GM19239 (cell line): ENCODE data around the gene HECTD4.
A peak's percentile ranks its signal among the peaks of the same experiment; 100 is the strongest.
"Not testable (repeated sequence)": the region's sequence is repeated elsewhere in the genome, so short reads cannot be mapped to it uniquely, and the experiment has no call there.

Experiments used
- DNase-seq: peaks from one replicate; pipeline ENCODE4 v3.0.0; 2011; ENCODE audit warnings: low spot score; ENCODE audit not compliant: insufficient read length
- FAIRE-seq: peaks from 2 replicates; lab custom pipeline; 2011; peaks lifted over from hg19 to GRCh38; lab: Jason Lieb, UNC

The HECTD4 gene

DNA sequence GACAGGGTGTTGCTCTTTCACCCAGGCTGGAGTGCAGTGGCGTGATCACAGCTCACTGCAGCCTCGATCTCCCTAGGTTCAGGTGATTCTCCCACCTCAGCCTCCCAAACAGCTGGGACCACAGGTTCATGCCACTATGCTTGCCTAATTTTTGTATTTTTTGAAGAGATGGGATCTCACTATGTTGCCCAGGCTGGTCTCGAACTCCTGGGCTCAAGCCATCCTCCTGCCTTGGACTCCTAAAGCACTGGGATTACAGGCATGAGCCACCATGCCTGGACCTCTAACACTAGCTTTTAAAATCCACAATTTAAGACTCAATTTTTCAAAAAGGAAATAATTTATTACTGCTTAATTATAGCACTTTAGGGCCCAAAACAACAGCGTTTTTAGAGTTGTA, 149.0 kb downstream of the HECTD4 start:
- FAIRE-seq (no peak), DNase-seq (no peak)

DNA sequence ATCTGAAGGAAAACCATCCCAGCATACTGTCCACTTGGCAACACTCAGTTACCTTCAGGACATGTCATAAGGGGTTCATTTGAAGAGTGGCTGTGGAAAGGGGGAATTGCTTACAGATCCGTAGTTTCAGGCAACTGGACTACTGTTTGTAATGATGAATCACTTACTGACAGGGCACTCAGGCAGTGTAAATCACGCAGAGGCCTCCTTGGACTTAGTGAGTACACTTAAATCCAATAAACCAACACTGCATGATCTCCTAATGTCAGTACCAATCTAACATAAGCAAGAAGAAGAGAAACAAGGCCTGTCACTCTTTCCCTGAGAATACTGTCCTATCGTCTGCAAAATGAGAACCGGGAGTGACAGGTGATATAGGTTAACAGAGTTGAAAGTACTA, 152.1 kb downstream of the HECTD4 start:
- no peak for FAIRE-seq
- DNase-seq = no peak

DNA sequence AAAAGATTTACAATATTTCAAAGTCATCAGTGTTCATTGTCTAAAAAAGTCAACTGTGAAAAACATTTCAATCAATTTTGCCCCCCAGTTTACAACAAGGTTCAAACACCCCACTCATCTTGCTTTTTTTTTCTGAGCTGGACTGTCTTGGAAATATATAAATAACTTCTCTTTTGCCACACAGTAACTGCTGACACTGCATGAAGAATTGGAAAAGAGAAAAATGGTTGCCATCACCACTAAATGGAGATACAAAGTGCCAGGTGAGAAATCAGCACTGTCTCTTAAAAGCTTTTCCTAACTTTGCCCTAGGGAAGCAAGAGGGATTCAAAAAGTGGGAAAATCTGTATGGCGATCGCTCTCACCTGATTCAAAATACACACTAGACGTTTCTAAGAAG, 155.5 kb downstream of the HECTD4 start:
- DNase-seq = no peak
- FAIRE-seq = no peak

DNA sequence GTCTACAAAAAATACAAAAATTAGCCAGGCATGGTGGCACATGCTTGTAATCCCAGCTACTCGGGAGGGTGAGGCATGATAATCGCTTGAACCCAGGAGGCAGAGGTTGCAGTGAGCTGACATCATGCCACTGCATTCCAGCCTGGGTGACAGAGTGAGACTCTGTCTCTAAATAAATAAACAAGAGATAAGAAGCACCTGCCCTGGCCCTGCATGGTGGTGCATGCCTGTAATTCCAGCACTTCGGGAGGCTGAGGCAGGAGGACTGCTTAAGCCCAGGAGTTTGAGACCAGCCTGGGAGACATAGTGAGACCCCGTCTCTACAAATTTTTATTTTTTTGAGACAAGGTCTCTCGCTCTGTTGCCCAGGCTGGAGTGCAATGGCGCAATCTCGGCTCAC, 161.6 kb downstream of the HECTD4 start:
- not testable (repeated sequence) for FAIRE-seq, DNase-seq

DNA sequence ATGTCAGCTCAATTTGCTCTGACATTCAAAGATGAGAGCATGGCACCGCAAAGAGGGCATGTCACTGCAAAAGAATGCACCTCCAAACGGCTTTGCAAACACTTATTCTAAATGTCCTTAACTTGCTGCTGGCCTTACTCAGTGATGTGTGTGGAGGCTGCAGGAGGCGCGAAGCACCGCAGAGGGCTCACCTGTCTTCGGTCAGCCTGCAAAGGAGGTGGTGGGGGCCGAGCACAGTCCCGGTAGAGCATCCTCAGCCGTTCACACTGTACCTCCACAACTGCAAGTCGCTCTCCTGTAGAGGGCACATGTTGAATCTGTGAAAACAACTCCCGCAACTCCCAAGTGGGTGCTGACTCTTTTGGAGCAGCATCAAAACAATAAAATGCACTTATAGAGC, 163.0 kb downstream of the HECTD4 start:
- FAIRE-seq (no peak), DNase-seq (no peak)

DNA sequence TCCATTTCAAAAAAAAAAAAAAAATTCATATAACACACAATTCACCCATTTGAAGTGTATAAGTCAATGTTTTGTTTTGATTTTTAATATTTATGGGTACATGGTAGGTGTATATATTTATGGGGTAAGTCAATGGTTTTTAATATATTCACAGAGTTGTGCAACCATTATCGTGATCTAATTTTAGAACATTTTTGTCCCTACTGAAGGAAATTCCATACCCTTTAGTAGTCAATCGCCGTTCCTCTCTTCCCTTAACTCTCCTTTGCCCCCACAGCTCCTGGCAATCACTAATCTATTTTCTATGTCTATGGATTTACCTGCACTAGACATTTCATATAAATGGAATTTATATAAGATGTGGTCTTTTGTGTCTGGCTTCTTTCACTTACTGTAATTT, 164.1 kb downstream of the HECTD4 start:
- no peak for DNase-seq
- FAIRE-seq = no peak

DNA sequence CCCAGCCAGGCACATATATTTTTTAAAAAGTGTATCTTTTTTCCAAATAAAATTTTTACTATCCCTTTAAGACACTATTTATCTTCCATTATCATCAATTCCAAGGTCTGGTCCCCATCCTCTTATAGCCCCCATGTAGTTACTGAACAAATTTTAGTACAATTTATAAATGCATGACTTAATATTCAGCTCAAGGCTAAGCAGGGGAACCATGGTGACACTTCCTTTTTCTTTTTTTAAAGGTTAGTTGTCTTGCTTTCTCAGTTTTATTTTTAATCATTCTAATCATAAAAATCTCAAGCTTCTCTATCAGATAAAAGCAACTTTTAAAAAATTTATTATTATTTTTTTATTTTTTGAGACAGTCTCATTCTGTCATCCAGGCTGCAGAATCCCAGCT, 164.6 kb downstream of the HECTD4 start:
- no peak for FAIRE-seq
- no peak for DNase-seq

DNA sequence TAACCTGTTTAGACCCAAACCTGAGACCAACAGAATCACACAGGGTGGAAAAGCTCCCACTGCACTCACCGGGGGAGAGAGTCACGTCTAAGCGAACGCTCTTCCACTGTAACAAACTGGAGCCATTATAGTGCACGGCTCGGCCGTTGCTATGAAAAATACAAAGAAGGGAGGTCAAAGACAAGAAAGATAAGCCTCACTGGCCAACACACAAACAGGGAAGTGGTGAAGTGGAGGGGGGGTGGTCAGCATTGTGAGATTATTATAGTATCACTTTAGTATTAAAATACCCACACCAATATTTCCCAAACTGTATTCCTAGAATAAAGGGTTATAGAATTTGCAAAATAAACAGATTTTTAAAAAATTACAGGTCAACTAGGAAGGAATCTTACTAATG, 166.0 kb downstream of the HECTD4 start:
- FAIRE-seq = no peak
- no peak for DNase-seq

DNA sequence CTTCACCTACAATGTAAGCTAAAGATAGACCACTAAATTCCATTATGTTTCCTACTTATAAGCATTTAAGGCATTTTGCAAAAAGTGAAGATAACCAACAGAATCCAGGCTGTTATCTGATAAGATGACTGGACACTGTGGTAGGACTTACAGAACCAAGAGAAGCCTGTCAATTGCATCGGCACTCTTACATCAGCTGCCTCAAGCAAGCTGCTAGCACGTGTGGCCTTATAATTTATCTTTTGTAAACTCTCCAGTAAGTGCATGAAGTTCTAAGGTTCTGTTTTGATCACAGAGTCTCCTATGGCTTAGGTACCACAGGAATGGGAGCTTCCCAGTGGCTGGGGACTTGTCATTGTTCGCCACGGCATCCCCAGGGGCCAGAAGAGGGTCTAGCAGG, 168.2 kb downstream of the HECTD4 start:
- FAIRE-seq = no peak
- no peak for DNase-seq

DNA sequence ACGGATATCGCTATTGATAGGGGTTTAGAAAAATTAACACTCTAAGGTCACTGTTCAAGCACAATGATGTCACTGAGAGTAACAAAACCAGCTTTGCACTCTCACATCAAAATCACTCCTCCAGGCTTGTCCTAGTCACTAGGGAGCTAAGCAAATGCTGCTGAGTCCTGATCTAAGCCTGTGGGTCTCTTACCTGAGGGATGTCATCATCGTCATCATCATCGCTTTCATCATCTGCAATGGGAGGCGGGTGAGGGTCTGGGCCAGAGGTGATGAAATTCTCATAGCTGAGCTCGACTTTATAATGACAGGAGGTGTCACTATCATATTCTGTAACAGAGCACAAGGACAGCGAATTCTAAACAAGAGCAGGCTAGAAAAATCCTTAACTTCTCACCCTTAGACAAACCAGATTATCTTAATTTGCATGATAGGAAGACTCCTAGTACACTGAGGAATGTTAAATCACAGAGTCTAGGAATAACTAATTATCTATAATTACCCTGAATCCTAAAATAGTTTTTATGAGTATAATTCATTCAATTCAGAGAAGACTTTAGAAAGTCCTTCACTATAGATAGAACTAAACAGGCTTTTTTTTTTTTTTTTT, 173.8 kb downstream of the HECTD4 start:
- no peak for FAIRE-seq
- DNase-seq = no peak

DNA sequence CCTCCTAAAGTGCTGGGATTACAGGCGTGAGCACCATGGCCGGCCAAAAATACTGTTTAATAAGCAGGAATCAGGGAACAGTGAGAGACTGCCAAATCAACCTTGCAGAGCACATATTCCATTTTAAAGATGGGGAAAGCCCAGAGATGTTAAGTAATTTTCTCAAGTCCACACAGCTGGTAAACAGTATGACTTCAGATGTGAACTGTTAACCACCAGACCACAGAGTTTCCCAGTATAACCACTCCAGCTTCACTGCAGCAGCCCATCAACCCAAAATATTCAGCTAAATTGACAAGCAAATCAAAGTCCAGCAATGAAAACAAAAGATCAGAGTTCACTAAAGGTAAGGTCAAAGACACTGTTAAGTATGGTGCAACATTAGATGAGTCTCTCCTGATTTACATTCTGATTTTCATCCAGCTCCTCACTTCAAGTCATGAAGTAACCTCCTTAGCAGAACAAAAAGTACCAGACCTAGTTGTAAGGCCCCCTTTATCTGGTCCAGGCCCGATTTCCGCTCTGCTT, 174.8 kb downstream of the HECTD4 start:
- DNase-seq = no peak
- FAIRE-seq = no peak

DNA sequence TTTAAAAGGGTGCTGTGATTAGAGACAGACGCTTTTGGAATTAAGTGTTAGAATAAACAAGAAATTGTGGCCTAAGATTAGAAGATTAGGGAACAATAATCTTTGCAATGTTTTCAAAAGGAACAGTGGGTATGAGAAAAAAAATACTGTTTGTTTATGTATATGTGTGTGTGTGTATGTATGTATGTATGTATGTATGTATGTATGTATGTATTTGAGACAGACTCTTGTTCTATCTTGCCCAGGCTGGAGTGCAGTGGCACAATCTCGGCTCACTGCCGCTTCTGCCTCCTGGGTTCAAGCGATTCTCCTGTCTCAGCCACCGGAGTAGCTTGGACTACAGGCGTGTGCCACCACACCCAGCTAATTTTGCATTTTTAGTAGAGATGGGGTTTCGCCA, 175.3 kb downstream of the HECTD4 start:
- FAIRE-seq = no peak
- DNase-seq = no peak

DNA sequence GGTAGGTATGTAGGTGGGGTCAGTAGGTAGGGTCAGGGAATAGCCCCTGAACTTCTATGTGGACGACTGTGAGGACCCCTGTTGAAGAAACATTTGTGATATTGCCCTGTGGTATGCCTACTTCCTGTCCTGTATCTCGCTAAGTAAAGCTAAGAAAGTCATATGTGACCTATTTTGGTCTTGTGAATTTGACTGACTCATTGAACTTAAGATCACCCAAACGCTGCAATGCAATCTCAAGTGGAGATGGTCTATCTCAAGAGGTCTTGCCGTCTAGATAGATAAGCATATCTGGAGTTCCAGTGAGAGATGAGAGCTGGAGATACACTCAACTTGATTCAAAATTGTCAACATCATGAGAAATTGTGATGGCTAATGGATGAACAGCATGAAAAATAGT, 183.1 kb downstream of the HECTD4 start:
- no peak for FAIRE-seq

DNA sequence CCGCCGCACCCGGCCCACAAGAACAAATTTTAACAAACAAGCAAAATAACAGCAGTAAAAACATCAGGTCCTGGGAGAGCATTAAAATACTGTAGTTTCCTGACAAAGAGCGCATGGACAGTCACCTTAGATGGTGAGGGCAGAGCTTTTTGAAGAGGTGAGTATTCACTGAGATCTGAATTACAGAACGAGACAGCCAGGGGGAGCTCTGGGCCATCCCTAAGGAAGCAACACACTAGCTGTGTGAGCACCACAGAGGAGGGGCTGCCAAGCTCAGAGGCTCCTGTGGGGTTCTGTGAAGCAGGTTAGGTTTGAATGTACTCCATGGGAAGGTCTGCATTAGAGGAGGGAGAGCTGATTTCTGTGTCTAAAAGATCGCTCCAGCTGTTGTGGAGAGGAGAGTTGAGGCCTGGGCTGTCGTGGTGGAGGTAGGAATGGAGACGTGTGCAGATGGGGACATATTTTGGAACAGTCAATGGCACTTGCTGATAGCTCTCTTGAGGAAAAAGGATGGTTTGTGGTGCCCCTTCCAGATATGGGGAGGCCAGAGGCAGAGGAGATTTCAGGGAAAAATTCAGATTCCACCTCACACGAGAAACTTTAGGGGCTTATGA, 184.0 kb downstream of the HECTD4 start:
- FAIRE-seq (peak; percentile 86), DNase-seq (peak; percentile 59)

More for the DNA sequence above, 183.1 kb downstream of the HECTD4 start:
- no peak for DNase-seq

DNA sequence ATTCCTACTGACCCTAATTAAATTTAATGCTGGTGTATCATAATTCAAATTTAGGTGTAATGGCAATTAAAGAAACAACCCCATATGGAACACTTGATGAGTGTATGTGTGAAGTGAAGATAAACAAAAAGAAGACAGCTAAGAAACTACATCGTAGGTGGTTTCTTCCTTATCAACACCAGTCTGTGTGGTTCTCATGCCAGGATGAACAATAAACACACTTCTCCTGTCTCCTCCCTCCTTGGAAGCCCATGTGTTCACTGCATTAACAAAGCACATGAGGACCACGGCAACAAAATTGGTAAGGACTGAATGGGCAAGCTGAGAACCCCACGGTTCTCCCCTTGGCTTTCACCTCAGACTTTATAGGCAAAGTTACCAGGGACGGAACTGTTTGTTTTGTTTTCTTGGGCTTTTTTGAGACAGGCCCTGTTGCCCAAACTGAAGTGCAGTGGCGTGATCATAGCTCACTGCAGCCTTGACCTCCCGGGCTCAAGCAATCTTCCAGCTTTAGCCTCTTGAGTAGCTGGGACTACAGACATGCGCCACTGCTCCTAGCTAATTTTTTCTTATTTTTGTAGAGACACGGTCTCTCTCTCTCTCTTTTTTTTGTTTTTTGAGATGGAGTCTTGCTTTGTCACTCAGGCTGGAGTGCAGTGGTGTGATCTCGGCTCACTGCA, 185.9 kb downstream of the HECTD4 start:
- no peak for FAIRE-seq

DNA sequence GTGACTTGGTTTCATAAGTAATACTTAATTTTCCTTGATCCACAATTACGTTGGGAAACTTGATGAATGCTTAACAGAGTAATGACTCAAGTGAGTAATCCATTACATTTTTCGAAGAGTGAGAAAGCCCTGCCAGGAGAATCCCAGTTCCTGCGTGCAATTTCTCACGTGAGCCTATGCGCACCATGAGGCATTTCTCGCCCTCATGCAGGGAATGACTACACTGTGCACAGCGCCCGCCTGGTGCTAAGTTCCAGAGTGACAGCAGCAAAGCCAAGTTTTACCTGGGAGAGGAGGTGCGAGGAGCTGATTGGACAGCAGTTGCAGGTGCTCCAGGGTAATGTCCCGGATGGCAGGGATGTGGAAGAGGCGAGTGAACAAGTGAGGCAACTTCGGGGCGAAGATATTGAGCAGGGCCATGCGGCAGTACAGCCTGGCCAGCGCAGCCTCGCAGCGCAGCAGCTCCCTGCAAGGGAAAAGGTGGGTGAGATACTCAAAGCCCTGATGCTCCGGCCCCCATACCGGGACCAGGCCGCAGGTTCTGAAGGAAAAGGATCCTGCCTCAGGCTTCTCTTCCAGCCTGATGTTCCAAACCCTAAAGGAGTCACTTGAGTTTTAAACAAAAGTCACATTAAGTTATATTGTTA, 187.5 kb downstream of the HECTD4 start:
- FAIRE-seq (no peak), DNase-seq (no peak)

More for the DNA sequence above, 185.9 kb downstream of the HECTD4 start:
- DNase-seq = no peak

DNA sequence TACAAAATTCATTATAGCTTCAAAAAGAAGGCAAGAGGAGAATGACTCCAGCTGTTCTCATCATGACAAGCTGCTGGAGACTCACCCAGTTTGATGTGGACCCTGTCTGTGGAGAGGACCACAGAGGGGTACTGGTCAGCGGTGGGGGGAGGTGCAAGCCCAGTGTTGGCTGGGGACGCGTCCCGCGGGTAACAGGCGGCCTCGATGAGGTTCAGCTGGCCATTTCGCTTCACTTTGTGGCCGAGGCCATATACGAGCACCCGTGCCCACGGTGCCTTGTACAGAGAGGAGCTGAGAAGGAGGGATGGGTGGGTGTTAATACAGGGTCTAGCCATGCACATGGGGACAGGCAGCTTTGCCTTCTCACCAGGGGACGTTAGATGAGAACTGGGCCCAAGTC, 189.8 kb downstream of the HECTD4 start:
- DNase-seq = no peak
- FAIRE-seq = no peak

DNA sequence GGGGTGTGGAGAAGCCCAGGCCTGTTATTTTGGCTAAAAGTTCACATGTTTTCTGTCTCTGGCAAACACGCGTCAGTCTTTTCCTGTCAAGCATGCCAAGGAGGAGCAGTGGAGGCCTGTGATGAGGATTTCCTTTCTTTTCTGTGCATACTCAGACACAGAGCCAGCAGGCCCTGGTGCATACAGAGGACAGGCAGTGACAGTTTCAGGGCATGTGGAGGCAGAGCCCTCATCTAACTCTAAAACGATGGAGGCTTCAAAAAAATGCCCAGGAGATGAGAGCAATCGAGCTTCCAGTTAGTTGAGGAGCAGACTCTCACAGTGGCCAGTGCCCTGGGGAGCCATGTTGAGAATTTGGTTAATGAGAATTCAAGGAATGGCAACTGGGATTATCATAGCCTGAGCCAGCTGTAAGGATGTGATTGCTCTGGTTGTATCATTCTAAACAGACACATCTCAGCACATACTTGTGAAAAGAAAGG, 190.3 kb downstream of the HECTD4 start:
- no peak for DNase-seq
- no peak for FAIRE-seq

DNA sequence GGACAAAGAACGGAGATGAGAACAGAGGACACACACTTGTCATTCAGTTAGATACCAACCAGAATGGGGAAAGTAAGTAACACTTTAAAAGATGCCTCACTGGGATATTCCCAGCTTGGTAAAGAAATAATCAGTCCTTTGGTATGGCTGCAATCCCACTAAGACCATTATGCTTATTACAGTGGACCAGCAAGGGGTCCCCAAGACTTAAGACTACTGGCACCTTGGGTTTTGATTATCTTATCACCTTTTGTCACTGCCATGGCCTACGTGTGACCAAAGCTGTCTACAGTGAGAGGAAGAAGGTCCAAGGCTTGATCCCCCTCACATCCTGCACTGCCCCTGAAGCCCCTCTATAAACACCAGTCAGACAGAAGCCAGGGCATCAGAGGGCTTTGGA, 191.0 kb downstream of the HECTD4 start:
- FAIRE-seq (no peak), DNase-seq (no peak)

DNA sequence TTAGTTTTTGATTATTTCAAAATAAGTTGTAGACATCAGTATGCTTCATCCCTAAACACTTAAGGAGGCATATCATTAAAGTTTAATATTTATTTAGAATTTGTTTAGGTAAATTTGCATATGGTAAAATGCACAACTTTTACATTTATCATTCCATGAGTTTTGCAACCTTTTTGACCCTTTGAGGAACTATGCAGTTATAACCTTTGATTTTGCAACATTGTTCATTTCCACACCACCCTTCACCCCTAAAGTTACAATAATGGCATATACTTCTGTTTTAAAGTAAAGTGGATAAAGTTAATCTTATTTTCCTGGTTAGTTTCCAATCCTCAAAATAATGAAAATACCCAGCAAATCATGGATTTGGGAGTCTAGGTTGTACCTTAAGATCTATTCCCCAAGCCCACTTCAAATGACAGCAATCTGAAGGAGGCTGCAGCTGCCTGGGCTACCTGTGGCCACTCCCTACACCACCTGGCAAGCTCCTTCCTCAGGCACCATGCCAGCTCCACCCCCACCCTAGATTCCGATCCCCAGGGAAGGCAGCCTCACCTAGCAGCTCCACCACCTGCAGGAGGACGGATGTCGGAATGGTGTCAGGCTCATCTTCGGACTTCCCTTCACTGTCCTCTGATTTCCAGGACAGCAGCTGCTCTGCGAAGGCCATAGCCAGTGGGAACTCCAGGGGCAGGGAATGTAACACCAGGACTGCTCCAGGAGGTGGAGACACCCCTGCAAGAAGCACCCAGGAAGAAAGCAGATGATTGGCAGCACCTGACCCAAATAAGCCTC, 191.8 kb downstream of the HECTD4 start:
- no peak for DNase-seq
- no peak for FAIRE-seq
